Measurements from ENCODE around the gene CREB3L1. TPM values are rescaled to one million over a fixed set of nuclear protein-coding genes. Genes with fewer than 3 reads are reported as not detected.
A peak's percentile ranks its signal among the peaks of the same experiment; 100 is the strongest.

The CREB3L1 gene
- polyA plus RNA-seq, 1 experiment, result 24.2 TPM

GRCh38 chr11:46290011-46290410 lies 12.5 kb downstream of the CREB3L1 start:
- Histone ChIP-seq H3K27ac (ENCODE audit: low read depth, low read length) (peak overlapping the region; percentile 100), H3K4me3 (ENCODE audit: low read depth, low read length) (no peak overlapping the region), H3K27me3 (ENCODE audit: control insufficient read depth, insufficient read depth, low read length) (no peaks in the 10 kb centered on the region), H3K9me3 (ENCODE audit: control insufficient read depth, insufficient read depth, low read length) (no peaks in the 10 kb centered on the region)
- TF ChIP-seq CTCF (IDR thresholded peaks at IDR 0.05; ENCODE audit: low read depth, low read length), result no peak
- DNase-seq (ENCODE audit: low read depth, low spot score), result no peak
- ChIA-PET CTCF (interaction anchor here (1.2 to 5.2 kb wide), 7 partner anchors 12 to 53 kb away, joined by 3 to 38 read pairs (median 5); partner anchors contain the start of gene CREB3L1), POLR2A (interaction anchor here (0.7 to 3.1 kb wide), 7 partner anchors 9 to 430 kb away, joined by 3 to 23 read pairs (median 3); partner anchors contain the start of gene CREB3L1)

GRCh38 chr11:46290598-46291309 lies 13.3 kb downstream of the CREB3L1 start:
- Histone ChIP-seq H3K4me3 (ENCODE audit: low read depth, low read length) (peak overlapping the region; percentile 37), H3K27ac (ENCODE audit: low read depth, low read length) (peak overlapping the region; percentile 100), H3K9me3 (ENCODE audit: control insufficient read depth, insufficient read depth, low read length) (no peaks in the 10 kb centered on the region), H3K27me3 (ENCODE audit: control insufficient read depth, insufficient read depth, low read length) (no peaks in the 10 kb centered on the region)
- DNase-seq (ENCODE audit: low read depth, low spot score), result peak; percentile 98
- TF ChIP-seq CTCF (IDR thresholded peaks at IDR 0.05; ENCODE audit: low read depth, low read length), result no peak
- ChIA-PET POLR2A (interaction anchor here (0.7 to 3.1 kb wide), 8 partner anchors 8 to 431 kb away, joined by 3 to 23 read pairs (median 4); partner anchors contain the start of gene CREB3L1), CTCF (interaction anchor here (1.0 to 5.2 kb wide), 7 partner anchors 13 to 53 kb away, joined by 3 to 38 read pairs (median 5); partner anchors contain the start of gene CREB3L1)

- Histone ChIP-seq H3K4me3 (ENCODE audit: low read depth, low read length) (no peak overlapping the region), H3K27ac (ENCODE audit: low read depth, low read length) (peak overlapping the region; percentile 100), H3K9me3 (ENCODE audit: control insufficient read depth, insufficient read depth, low read length) (no peaks in the 10 kb centered on the region), H3K27me3 (ENCODE audit: control insufficient read depth, insufficient read depth, low read length) (no peaks in the 10 kb centered on the region)
- DNase-seq (ENCODE audit: low read depth, low spot score), result no peak
- ChIA-PET CTCF (interaction anchor here (0.8 to 5.2 kb wide), 6 partner anchors 14 to 54 kb away, joined by 3 to 38 read pairs (median 6); partner anchors contain the start of gene CREB3L1), POLR2A (interaction anchor here (1.4 to 3.1 kb wide), 4 partner anchors 13 to 54 kb away, joined by 5 to 23 read pairs (median 13); partner anchors contain the start of gene CREB3L1)
- TF ChIP-seq CTCF (IDR thresholded peaks at IDR 0.05; ENCODE audit: low read depth, low read length), result peak; percentile 28; the same call in 1 of the 2 replicates
Measured at GRCh38 chr11:46291441-46292150, 14.1 kb downstream of the CREB3L1 start.

- no peak for TF ChIP-seq CTCF (IDR thresholded peaks at IDR 0.05; ENCODE audit: low read depth, low read length)
- H3K27ac ChIP-seq (ENCODE audit: low read depth, low read length), result peak overlapping the region; percentile 88
- H3K4me3 ChIP-seq (ENCODE audit: low read depth, low read length), result no peak overlapping the region
- ChIA-PET POLR2A (interaction anchor here (1.7 kb wide), 1 partner anchor 55 kb away, joined by 5 read pairs; no protein-coding TSS in a partner anchor), CTCF (interaction anchor here (1.3 to 5.2 kb wide), 3 partner anchors 15 to 22 kb away, joined by 4 to 38 read pairs (median 5); partner anchors contain the start of gene CREB3L1)
- H3K27me3 ChIP-seq (ENCODE audit: control insufficient read depth, insufficient read depth, low read length), result no peaks in the 10 kb centered on the region
- no peaks in the 10 kb centered on the region for H3K9me3 ChIP-seq (ENCODE audit: control insufficient read depth, insufficient read depth, low read length)
- no peak for DNase-seq (ENCODE audit: low read depth, low spot score)
Measured at GRCh38 chr11:46293066-46293465, 15.6 kb downstream of the CREB3L1 start.
